H7 (cell line): ENCODE measurements around the gene POP4. TPM values are rescaled to one million over a fixed set of nuclear protein-coding genes. Genes with fewer than 3 reads are reported as not detected.

Experiments
- DNase-seq: peaks from one replicate; pipeline ENCODE4 v3.0.0; 2012
- H3K27me3 ChIP-seq: 2 replicates; pipeline ENCODE4 v1.6.0; 2011; ENCODE audit warnings: mild to moderate bottlenecking, low read length; ENCODE audit not compliant: control insufficient read depth, insufficient read depth
- H3K36me3 ChIP-seq: replicated peaks from 2 replicates; pipeline ENCODE4 v1.5.1; 2011; ENCODE audit warnings: low read length; ENCODE audit not compliant: control insufficient read depth, insufficient read depth
- H3K4me3 ChIP-seq: 2 replicates; pipeline ENCODE4 v1.5.1; 2011; ENCODE audit warnings: low read depth, mild to moderate bottlenecking, control low read depth, low read length, moderate library complexity; ENCODE audit not compliant: insufficient read depth
- total RNA-seq: library from RNA; depleted of rRNA; stranded (reverse); fragments of >200 nt; shearing (Covaris generic); gene quantifications from 2 replicates; pipeline ENCODE4 v1.2.3, GENCODE V29; 2014

Gene POP4
- total RNA-seq, 1 experiment from 2014 or later = 63.5 TPM

GRCh38 chr19:29612801-29613595 is 6.9 kb downstream of the POP4 start:
- peaks cover 18% of the 10 kb centered on the region for H3K36me3 ChIP-seq
- no peaks in the 10 kb centered on the region for H3K27me3 ChIP-seq
- H3K4me3 ChIP-seq = no peak overlapping the region
- DNase-seq = peak; percentile 11

GRCh38 chr19:29614046-29614445 is 8.0 kb downstream of the POP4 start:
- Histone ChIP-seq H3K27me3 (no peaks in the 10 kb centered on the region), H3K4me3 (no peak overlapping the region), H3K36me3 (peaks cover 18% of the 10 kb centered on the region)
- DNase-seq = peak; percentile 14

DNA sequence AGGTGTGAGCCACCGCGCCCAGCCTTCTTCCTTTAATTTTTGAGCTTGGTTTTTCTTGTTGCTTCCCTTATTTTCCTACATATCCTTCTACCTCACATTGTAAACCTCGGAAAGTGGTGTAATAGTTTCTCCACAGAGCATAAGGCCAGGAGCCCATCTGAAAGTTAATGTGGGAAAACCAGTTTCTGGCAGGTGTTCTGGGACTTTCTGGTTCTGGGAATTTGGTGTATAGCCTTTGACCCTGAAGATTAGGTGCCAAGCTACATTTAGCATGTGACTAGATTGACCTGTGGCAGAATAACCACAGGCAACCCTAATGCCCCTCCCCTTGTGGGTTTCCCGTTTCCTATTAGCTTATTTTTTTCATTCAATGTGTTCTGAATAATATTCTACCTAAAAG is 8.7 kb downstream of the POP4 start:
- DNase-seq = no peak
- H3K27me3 ChIP-seq = no peaks in the 10 kb centered on the region
- H3K4me3 ChIP-seq = no peak overlapping the region
- H3K36me3 ChIP-seq = peaks cover 18% of the 10 kb centered on the region

DNA sequence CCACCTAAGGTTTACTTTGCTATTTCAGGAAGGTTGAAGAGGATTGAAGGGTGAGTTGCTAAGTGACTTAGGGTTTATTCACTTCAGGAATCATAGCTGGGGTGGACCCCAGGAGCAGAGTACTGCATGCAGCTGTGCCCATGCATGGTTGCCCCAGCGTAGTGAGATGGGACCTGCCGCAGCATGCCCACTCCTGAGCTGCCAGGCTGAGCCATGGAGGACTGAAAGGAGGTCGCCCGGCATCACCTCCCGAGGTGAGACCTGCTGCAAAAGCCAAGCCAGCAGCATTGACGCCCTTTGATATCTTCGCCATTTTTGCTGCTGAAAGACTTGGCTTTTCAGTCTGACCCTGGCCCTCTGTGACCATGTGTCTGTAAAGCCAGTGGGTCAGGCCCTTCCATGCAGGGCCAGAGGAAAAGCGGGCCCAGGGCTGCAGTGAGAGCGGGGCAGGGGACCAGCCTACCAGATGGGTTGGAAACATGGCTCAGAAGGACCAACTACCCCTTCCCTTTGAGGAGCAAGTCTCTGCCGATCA is 9.9 kb downstream of the POP4 start:
- H3K27me3 ChIP-seq = no peaks in the 10 kb centered on the region
- peaks cover 18% of the 10 kb centered on the region for H3K36me3 ChIP-seq
- H3K4me3 ChIP-seq = no peak overlapping the region
- peak; percentile 9 for DNase-seq

DNA sequence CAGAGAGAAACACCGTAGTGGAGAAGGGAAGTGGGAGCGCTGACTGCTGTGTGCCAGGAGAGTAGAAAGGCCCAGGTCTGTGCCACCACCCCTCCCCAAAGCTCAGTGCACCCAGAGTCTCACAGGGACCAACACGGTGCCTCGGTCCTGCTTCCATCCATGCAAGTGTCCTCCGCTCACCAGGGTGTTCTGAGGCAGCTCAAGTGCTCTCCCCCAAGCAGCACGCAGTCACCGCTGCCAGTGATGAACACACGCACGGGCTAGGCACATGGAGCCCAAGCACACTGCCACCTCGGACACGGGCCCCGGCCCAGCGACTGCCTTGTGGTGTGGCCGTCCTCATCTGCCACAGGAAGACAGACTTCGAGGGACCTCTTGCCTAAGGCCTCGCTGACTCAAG is 10.5 kb downstream of the POP4 start:
- H3K27me3 ChIP-seq = no peaks in the 10 kb centered on the region
- peak; percentile 30 for DNase-seq

DNA sequence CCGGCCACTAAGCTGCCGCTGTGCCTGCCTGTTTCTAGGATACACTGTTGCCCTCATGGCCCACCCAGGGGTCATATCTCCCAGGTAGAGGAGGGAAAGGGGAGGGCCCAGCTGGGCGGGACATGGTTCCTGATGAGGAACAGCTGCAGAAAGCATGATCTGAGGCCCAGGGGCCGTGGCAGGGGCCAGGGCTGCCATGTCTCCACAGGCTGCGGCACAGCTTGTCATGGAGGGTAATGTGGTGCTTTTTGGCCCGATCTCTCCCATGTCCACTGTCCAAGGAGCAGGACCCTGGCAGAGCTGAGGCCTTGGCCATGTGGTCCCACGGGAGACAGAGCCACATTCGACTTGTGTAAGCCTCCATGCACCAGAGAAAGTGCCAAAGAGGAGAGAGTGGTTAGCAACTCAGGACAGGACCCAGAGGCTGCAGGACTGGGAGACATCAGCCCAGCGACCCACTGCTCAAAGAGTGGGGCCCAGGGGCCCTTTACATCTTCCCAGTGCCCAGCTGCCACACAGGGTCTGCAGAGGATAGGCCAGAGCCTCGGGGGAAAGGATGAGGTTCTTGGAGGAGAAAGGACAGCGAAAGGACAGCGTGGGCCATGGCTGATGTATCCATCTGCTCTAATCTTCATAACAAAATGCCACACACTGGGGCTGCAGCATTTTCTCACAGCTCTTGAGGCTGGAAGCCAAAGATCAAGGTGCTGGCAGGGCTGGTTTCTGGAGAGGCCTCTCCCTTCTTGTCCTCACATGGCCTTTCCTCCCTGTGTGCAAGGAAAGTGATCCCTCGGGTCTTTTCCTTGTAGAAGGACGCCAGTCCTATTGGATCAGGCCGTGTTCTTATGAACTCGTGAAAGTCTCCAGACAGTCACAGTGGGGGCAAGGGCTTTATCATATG is 11.5 kb downstream of the POP4 start:
- H3K36me3 ChIP-seq = peaks cover 7% of the 10 kb centered on the region
- no peak overlapping the region for H3K4me3 ChIP-seq
- H3K27me3 ChIP-seq = no peaks in the 10 kb centered on the region
- DNase-seq = peak; percentile 38

More for the DNA sequence above, 10.5 kb downstream of the POP4 start:
- Histone ChIP-seq H3K4me3 (no peak overlapping the region), H3K36me3 (peaks cover 14% of the 10 kb centered on the region)

- no peak overlapping the region for H3K4me3 ChIP-seq
- H3K27me3 ChIP-seq = no peaks in the 10 kb centered on the region
- peak; percentile 26 for DNase-seq
- peaks cover 2% of the 10 kb centered on the region for H3K36me3 ChIP-seq
Measured at GRCh38 chr19:29618434-29618833, 12.4 kb downstream of the POP4 start.

DNA sequence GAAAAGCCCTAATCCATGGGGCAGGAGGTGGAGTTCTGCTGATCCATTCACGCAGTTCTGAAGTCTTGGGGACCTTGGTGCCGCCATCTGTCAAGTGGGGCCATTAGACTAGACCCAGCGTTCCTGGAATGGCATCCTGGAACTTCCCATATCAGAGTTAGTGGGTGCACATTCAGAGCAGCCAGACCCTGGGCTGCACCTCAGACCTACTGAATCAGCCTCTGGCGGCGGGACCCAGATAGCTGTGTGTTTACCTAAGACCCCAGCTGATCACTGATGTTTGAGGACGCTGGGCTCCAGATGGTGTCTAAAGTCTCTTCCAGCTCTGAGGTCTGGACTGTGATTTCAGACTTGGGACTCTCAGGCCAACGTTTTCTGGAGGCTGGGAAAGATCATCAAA is 12.8 kb downstream of the POP4 start:
- DNase-seq = no peak
- peaks cover 2% of the 10 kb centered on the region for H3K36me3 ChIP-seq
- H3K27me3 ChIP-seq = no peaks in the 10 kb centered on the region
- no peak overlapping the region for H3K4me3 ChIP-seq

DNA sequence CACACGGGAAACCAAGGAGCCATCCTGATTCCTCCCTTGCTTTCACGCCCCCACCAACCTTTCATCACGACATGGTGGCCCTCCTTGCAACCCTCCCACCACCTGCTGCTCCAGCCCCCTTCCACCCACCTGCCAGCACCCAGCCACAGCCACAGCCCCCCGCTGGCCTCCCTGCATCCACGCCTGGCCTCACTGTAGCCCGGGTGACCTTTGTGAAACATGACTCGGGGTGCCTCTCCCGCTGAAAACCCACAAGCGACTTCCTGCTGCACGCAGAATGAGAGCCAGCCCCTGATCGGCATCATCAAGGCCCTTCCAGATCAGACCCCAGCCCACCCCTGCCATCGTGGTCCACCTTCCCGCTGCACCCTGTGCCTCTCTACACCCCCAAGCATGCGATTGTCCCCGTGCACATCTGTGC is 14.9 kb downstream of the POP4 start:
- Histone ChIP-seq H3K27me3 (no peaks in the 10 kb centered on the region), H3K36me3 (no peaks in the 10 kb centered on the region; the same call in 1 of the 2 replicates), H3K4me3 (no peak overlapping the region)
- DNase-seq = peak; percentile 42

GRCh38 chr19:29622166-29623070 is 16.3 kb downstream of the POP4 start:
- Histone ChIP-seq H3K4me3 (no peak overlapping the region), H3K27me3 (no peaks in the 10 kb centered on the region), H3K36me3 (no peaks in the 10 kb centered on the region)
- peak; percentile 80 for DNase-seq

GRCh38 chr19:29623726-29624488 is 17.8 kb downstream of the POP4 start:
- DNase-seq = peak; percentile 37
- Histone ChIP-seq H3K27me3 (no peaks in the 10 kb centered on the region), H3K36me3 (no peaks in the 10 kb centered on the region), H3K4me3 (no peak overlapping the region)

DNA sequence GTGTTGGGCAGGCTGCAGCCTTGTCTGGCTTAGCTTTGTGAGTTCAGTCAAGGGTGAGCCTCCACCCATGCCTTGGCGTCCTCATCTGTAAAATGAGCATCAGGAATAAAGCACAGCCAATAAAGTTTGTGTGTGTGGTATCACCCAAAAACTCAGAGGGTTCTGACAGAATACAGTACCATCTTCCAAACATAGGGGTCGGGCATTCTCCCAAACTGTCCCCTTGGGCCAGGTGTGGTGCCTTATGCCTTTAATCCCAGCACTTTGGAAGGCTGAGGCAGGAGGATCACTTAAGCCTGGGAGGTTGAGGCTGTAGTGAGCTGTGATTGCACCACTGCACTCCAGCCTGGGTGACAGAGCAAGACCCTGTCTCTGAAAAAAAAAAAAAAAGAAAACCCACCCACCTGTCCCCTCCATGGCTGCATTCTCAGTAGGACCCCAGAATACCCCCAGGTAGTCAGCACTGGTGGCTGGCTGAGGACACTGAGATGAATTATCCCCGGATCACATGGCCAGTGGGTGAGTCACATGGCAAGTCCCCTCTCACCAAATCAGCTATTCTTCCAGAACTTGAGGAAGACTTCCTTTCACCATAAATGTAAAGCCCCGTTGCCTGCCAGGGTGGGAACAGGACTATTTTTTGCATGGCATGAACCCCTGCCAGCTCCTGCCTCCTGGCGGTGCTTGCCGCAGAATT is 18.6 kb downstream of the POP4 start:
- H3K27me3 ChIP-seq = no peaks in the 10 kb centered on the region
- DNase-seq = peak; percentile 56
- H3K36me3 ChIP-seq = no peaks in the 10 kb centered on the region
- no peak overlapping the region for H3K4me3 ChIP-seq

DNA sequence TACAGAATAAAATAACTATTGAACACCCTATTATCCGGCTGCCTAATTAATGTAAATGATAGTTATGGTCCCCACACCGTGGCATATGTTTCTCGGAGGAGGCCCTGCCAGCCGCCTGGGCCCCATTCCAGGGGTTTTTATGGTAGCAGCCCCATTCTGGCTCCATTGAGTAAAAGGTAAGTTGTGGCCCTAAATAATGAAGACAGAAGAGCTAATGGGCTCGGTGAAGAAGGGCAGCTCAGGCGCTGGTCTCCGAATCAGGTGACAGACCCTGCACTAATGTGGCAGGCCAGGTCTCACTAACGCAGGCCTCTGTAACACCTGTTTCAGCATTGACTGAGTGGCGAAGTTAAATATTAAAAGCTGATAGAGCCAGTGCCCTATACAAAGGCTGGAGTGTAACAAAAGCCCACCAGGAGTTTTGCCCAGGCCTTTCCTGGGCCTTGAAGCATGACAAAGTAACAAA is 19.1 kb downstream of the POP4 start:
- Histone ChIP-seq H3K27me3 (no peaks in the 10 kb centered on the region), H3K4me3 (no peak overlapping the region), H3K36me3 (no peaks in the 10 kb centered on the region)
- DNase-seq = peak; percentile 39
